NCI-H2227 (cell line): ENCODE data around the gene COX18.
A peak's percentile ranks its signal among the peaks of the same experiment; 100 is the strongest.

Source experiments
- DNase-seq: peaks from one replicate; lab custom pipeline; 2025; ENCODE audit not compliant: unreplicated experiment; lab: John Stamatoyannopoulos, UW

Gene COX18

GRCh38 chr4:73053974-73054480, 15.5 kb downstream of the COX18 start:
- no peak for DNase-seq

- DNase-seq = no peak
Measured at GRCh38 chr4:73053076-73053475, 16.4 kb downstream of the COX18 start.

GRCh38 chr4:73051625-73052024, 17.9 kb downstream of the COX18 start:
- DNase-seq = no peak

GRCh38 chr4:73045879-73046278, 23.6 kb downstream of the COX18 start:
- DNase-seq = no peak

- DNase-seq = no peak
Measured at GRCh38 chr4:73037057-73037456, 32.5 kb downstream of the COX18 start.

- no peak for DNase-seq
Measured at GRCh38 chr4:73036123-73036522, 33.4 kb downstream of the COX18 start.

GRCh38 chr4:73034896-73035295, 34.6 kb downstream of the COX18 start:
- no peak for DNase-seq

- DNase-seq = no peak
Measured at GRCh38 chr4:73028621-73029020, 40.9 kb downstream of the COX18 start.

GRCh38 chr4:73021634-73022033, 47.9 kb downstream of the COX18 start:
- DNase-seq = no peak

GRCh38 chr4:73019462-73020047, 50.0 kb downstream of the COX18 start:
- DNase-seq = peak; percentile 57

- no peak for DNase-seq
Measured at GRCh38 chr4:73018595-73018994, 50.9 kb downstream of the COX18 start.

- no peak for DNase-seq
Measured at GRCh38 chr4:73013310-73013709, 56.2 kb downstream of the COX18 start.

GRCh38 chr4:73012673-73013072, 56.8 kb downstream of the COX18 start:
- no peak for DNase-seq

GRCh38 chr4:73011629-73011985, 57.9 kb downstream of the COX18 start:
- no peak for DNase-seq

- DNase-seq = no peak
Measured at GRCh38 chr4:73010789-73011628, 58.5 kb downstream of the COX18 start.

- no peak for DNase-seq
Measured at GRCh38 chr4:73007526-73008100, 61.9 kb downstream of the COX18 start.

GRCh38 chr4:73006286-73006990, 63.1 kb downstream of the COX18 start:
- DNase-seq = no peak

GRCh38 chr4:73005514-73005913, 64.0 kb downstream of the COX18 start:
- DNase-seq = no peak
